Loucy (cell line): ENCODE measurements around the gene RAP1GAP2.

Experiments
- H2AFZ ChIP-seq: fragments of 200-600 bp; sonication (generic); 2 replicates; pipeline ENCODE4 v1.6.0; 2016; ENCODE audit warnings: antibody characterized with exemption, mild to moderate bottlenecking, low read length, moderate library complexity
- H3F3A ChIP-seq: fragments of 200-600 bp; 2 replicates; pipeline ENCODE4 v1.6.0; 2016; ENCODE audit warnings: antibody characterized with exemption, low read depth, mild to moderate bottlenecking
- H3K27me3 ChIP-seq: fragments of 200-600 bp; sonication (generic); 2 replicates; pipeline ENCODE4 v1.6.1; 2014; ENCODE audit warnings: low read length, mild to moderate bottlenecking; ENCODE audit not compliant: insufficient read depth, poor library complexity, severe bottlenecking
- H3K36me3 ChIP-seq: fragments of 200-600 bp; sonication (generic); 2 replicates; pipeline ENCODE4 v1.6.1; 2016; ENCODE audit warnings: low read length; ENCODE audit not compliant: insufficient read depth
- H3K4me1 ChIP-seq: fragments of 200-600 bp; sonication (generic); 2 replicates; pipeline ENCODE4 v1.5.1; 2014; ENCODE audit warnings: low read length, mild to moderate bottlenecking; ENCODE audit not compliant: insufficient read depth, poor library complexity, severe bottlenecking
- H3K4me2 ChIP-seq: fragments of 200-600 bp; sonication (generic); 2 replicates; pipeline ENCODE4 v1.6.0; 2014; ENCODE audit warnings: antibody characterized with exemption, low read length, low read depth, mild to moderate bottlenecking; ENCODE audit not compliant: poor library complexity, severe bottlenecking
- H3K4me3 ChIP-seq: fragments of 200-600 bp; sonication (generic); 2 replicates; pipeline ENCODE4 v1.5.1; 2014; ENCODE audit warnings: low read length, mild to moderate bottlenecking, mixed read lengths; ENCODE audit not compliant: poor library complexity, severe bottlenecking
- H3K79me2 ChIP-seq: fragments of 200-600 bp; sonication (generic); 2 replicates; pipeline ENCODE4 v1.6.1; 2014; ENCODE audit warnings: low read length; ENCODE audit not compliant: insufficient read depth
- H3K9ac ChIP-seq: fragments of 200-600 bp; sonication (generic); 2 replicates; pipeline ENCODE4 v1.6.0; 2014; ENCODE audit warnings: mild to moderate bottlenecking, low read depth, low read length, moderate library complexity; ENCODE audit not compliant: poor library complexity, severe bottlenecking
- H3K9me2 ChIP-seq: fragments of 200-600 bp; sonication (generic); replicated peaks from 2 replicates; pipeline ENCODE4 v1.6.1; 2016; ENCODE audit warnings: low read depth, low read length, mixed read lengths
- H3K9me3 ChIP-seq: fragments of 200-600 bp; sonication (generic); 2 replicates; pipeline ENCODE4 v1.6.1; 2014; ENCODE audit warnings: mild to moderate bottlenecking, antibody characterized with exemption, low read length, low read depth; ENCODE audit not compliant: insufficient read depth
- H4K20me1 ChIP-seq: fragments of 200-600 bp; sonication (generic); 2 replicates; pipeline ENCODE4 v1.6.0; 2014; ENCODE audit warnings: antibody characterized with exemption, low read length, mild to moderate bottlenecking; ENCODE audit not compliant: insufficient read depth, poor library complexity, severe bottlenecking
- CTCF ChIP-seq: fragments of 200-600 bp; sonication (generic); conservative IDR thresholded peaks from 2 replicates; pipeline ENCODE4 v1.5.1; 2014; ENCODE audit warnings: mild to moderate bottlenecking, antibody characterized with exemption, low read length
- EZH2phosphoT487 ChIP-seq: fragments of 200-600 bp; IDR thresholded peaks from 2 replicates; pipeline ENCODE4 v1.6.1; 2018; ENCODE audit warnings: antibody characterized with exemption, mild to moderate bottlenecking, moderate library complexity, borderline replicate concordance

The RAP1GAP2 gene

GRCh38 chr17:2796164-2797125 is at the start of gene RAP1GAP2:
RAP1GAP2 (plus strand) TSS chr17:2796438; CDS start chr17:2796528, 90 bp downstream.
- H3K4me3 ChIP-seq: peak within 1 kb of the TSS; percentile 79
- H3F3A ChIP-seq: no peaks in the 10 kb centered on the region; the same call in 1 of the 2 replicates
- H3K4me1 ChIP-seq: peaks cover 64% of the 10 kb centered on the region
- peaks cover 30% of the 10 kb centered on the region for H4K20me1 ChIP-seq
- peaks cover 80% of the 10 kb centered on the region for H3K79me2 ChIP-seq
- no peaks in the 10 kb centered on the region for H3K9me2 ChIP-seq
- no peak for TF ChIP-seq EZH2phosphoT487
- peak; percentile 55 for TF ChIP-seq CTCF
- H3K9me3 ChIP-seq: no peaks in the 10 kb centered on the region
- peaks cover 1% of the 10 kb centered on the region; the same call in 1 of the 2 replicates for H3K36me3 ChIP-seq
- no peaks in the 10 kb centered on the region for H3K27me3 ChIP-seq
- H3K4me2 ChIP-seq: peak within 1 kb of the TSS; percentile 95
- H3K9ac ChIP-seq: peak within 1 kb of the TSS; percentile 83
- no peak within 1 kb of the TSS for H2AFZ ChIP-seq

GRCh38 chr17:2749058-2749783 is 47.0 kb upstream of the RAP1GAP2 start, which contains the start of gene CCDC92B:
CCDC92B (minus strand) TSS chr17:2749652; CDS start chr17:2735145, 14,507 bp downstream.
- Histone ChIP-seq H3K4me2 (no peak within 1 kb of the TSS), H3K9me3 (no peaks in the 10 kb centered on the region), H3F3A (no peaks in the 10 kb centered on the region), H4K20me1 (peaks cover 4% of the 10 kb centered on the region), H3K9ac (no peak within 1 kb of the TSS), H3K27me3 (no peaks in the 10 kb centered on the region), H3K4me3 (no peak within 1 kb of the TSS), H3K36me3 (no peaks in the 10 kb centered on the region), H2AFZ (no peak within 1 kb of the TSS), H3K4me1 (no peaks in the 10 kb centered on the region), H3K9me2 (no peaks in the 10 kb centered on the region), H3K79me2 (no peaks in the 10 kb centered on the region)
- no peak for TF ChIP-seq CTCF
- TF ChIP-seq EZH2phosphoT487: no peak

GRCh38 chr17:2749784-2750181 is 46.5 kb upstream of the RAP1GAP2 start:
- H4K20me1 ChIP-seq: peaks cover 4% of the 10 kb centered on the region
- H3K9me2 ChIP-seq: no peaks in the 10 kb centered on the region
- no peaks in the 10 kb centered on the region for H3K4me1 ChIP-seq
- TF ChIP-seq EZH2phosphoT487 (no peak), CTCF (no peak)
- no peak overlapping the region for H2AFZ ChIP-seq
- no peak overlapping the region for H3K9ac ChIP-seq
- H3K79me2 ChIP-seq: no peaks in the 10 kb centered on the region
- no peak overlapping the region for H3K4me2 ChIP-seq
- H3K4me3 ChIP-seq: no peak overlapping the region
- H3F3A ChIP-seq: no peaks in the 10 kb centered on the region
- no peaks in the 10 kb centered on the region for H3K9me3 ChIP-seq
- H3K36me3 ChIP-seq: no peaks in the 10 kb centered on the region
- no peaks in the 10 kb centered on the region for H3K27me3 ChIP-seq
